Astrocyte (in vitro differentiated cells and primary cell): ENCODE data around the gene SH3BP5.

ENCODE experiments used
- CTCF ChIP-seq: IDR thresholded peaks from 2 replicates; pipeline ENCODE4 v1.5.1; 2011; ENCODE audit warnings: low read depth, mild to moderate bottlenecking, inconsistent platforms, low read length, moderate library complexity; ENCODE audit not compliant: insufficient read depth
- EZH2 ChIP-seq: IDR thresholded peaks from 2 replicates; pipeline ENCODE4 v1.6.1; 2012; ENCODE audit warnings: mild to moderate bottlenecking, low read length, inconsistent platforms; ENCODE audit not compliant: insufficient read depth

GRCh38 chr3:15255215-15255614 is 77.2 kb downstream of the SH3BP5 start:
- TF ChIP-seq CTCF = no peak
- no peak for TF ChIP-seq EZH2
